Measurements from ENCODE around the gene SLC25A30.

SLC25A30 gene

GRCh38 chr13:45417790-45418534, at the start of gene SLC25A30:
SLC25A30 (minus strand) TSS chr13:45418373; CDS start chr13:45411425, 6,948 bp downstream.
- Mint-ChIP-seq H3K36me3 (ENCODE audit: low read depth) (no peaks in the 10 kb centered on the region), H3K4me3 (peak within 1 kb of the TSS; percentile 96), H3K27ac (peak within 1 kb of the TSS; percentile 98), H3K9me3 (no peaks in the 10 kb centered on the region), H3K4me1 (ENCODE audit: low read depth) (peaks cover 19% of the 10 kb centered on the region), H3K27me3 (ENCODE audit: low read depth) (no peaks in the 10 kb centered on the region)
- DNase-seq (ENCODE audit: low spot score), result peak; percentile 86

GRCh38 chr13:45466359-45466758, 48.2 kb upstream of the SLC25A30 start:
- Mint-ChIP-seq H3K9me3 (peaks cover 4% of the 10 kb centered on the region), H3K4me1 (ENCODE audit: low read depth) (peaks cover 30% of the 10 kb centered on the region), H3K27ac (peak overlapping the region; percentile 60), H3K27me3 (ENCODE audit: low read depth) (peaks cover 2% of the 10 kb centered on the region), H3K36me3 (ENCODE audit: low read depth) (peaks cover 25% of the 10 kb centered on the region), H3K4me3 (peak overlapping the region; percentile 91)
- no peak for DNase-seq (ENCODE audit: low spot score)

DNA sequence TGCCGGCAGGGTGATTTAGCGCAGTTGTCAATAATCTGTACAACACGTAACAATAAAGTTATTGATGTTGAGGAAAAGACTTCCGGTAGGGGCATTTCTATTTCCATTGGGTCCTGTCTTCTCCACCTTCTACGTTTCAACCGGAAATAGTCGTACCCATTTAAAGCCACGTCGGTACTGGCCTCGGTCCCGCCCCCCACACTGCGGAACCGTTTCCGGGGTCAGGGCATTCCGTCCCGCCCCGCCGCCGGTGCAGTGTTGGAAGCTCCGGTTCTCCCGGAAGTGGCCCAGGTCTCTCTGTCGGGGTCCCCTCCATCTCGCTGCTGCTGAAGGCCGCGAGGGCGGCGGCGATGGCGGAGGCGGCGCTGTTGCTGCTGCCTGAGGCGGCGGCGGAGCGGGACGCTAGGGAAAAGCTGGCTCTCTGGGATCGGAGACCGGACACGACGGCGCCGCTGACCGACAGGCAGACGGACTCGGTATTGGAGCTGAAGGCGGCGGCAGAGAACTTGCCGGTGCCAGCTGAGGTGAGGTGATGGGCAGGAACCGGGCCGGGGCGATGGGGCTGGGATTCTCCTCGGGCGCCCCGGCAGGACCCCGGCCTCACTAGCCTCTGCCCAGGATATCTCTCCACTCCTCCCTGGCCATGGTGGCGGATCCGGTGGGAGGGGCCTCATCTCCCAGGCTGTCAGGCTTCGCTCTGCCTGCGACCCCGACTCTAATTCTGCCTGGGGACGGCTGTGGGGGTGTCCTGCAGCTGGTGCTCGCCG, 46.7 kb upstream of the SLC25A30 start, which contains the start of gene COG3:
TSS of gene COG3 (plus strand) at position 253 of the 767 bp plus-strand sequence. CDS start at position 351, 98 bp downstream.
- Mint-ChIP-seq H3K9me3 (no peaks in the 10 kb centered on the region), H3K4me1 (ENCODE audit: low read depth) (peaks cover 30% of the 10 kb centered on the region), H3K27ac (peak within 1 kb of the TSS; percentile 85), H3K36me3 (ENCODE audit: low read depth) (peaks cover 21% of the 10 kb centered on the region), H3K4me3 (peak within 1 kb of the TSS; percentile 91), H3K27me3 (ENCODE audit: low read depth) (peaks cover 2% of the 10 kb centered on the region)
- peak; percentile 96 for DNase-seq (ENCODE audit: low spot score)

DNA sequence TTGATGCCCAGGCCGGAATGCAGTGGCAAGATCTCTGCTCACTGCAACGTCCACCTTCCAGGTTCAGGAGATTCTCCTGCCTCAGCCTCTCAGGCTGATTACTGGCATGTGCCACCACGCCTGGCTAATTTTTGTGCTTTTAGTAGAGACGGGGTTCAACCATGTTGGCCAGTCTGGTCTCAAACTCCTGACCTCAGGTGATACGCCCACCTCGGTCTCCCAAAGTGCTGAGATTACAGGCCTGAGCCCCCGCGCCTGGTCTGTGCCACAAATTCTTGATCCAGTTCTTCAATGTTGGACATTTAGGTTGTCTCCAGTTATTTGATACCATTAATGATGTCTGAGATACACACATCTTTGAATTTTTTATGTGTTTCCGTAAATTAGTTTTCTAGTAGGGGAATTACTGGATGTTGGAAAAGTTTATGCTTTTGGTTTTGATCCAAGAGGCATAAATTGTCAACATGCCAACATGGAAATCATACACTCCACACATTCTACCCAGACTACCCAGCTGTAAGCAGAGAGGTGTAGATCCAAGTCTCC, 46.0 kb upstream of the SLC25A30 start:
- DNase-seq (ENCODE audit: low spot score), result no peak
- H3K27me3 Mint-ChIP-seq (ENCODE audit: low read depth), result peaks cover 2% of the 10 kb centered on the region
- peaks cover 26% of the 10 kb centered on the region for H3K4me1 Mint-ChIP-seq (ENCODE audit: low read depth)
- H3K4me3 Mint-ChIP-seq, result peak overlapping the region; percentile 91
- peaks cover 6% of the 10 kb centered on the region for H3K9me3 Mint-ChIP-seq
- H3K36me3 Mint-ChIP-seq (ENCODE audit: low read depth), result peaks cover 21% of the 10 kb centered on the region
- peak overlapping the region; percentile 85 for H3K27ac Mint-ChIP-seq

DNA sequence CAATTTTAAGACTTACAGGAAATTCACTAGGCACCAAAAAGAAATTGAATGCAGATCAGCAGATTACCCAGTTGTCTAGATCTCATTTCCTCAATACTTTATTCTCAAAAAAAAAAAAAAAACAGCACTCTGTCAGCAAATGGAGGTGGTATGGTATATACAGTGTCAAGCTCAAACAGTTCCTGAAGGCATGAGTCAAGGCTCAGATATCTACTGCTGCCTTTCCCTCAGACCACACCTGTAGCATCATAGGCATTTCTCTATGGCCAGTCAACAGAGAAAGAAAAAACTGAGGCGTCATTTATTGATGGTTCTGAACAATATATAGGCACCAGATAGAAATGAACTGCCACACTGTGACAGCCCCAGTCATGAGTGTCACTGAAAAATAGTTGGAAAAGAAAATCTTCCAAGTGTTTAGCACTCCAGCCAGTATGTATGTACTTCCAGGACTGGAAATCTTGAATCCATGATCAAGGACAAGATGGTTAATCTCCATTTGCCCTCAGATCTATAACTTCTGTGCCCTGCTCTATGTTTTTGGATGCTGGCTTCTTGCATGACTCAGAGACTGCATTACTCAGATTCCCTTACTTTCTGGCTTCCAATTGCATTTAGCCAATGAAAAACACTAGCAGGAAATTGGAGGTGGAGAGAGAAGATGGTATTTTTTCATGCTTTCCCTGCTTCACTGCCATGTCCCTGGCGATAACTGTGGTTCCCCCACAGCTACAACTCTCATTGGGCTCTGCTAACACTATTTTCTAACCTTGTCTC, 38.2 kb upstream of the SLC25A30 start:
- H3K27ac Mint-ChIP-seq, result no peak overlapping the region

DNA sequence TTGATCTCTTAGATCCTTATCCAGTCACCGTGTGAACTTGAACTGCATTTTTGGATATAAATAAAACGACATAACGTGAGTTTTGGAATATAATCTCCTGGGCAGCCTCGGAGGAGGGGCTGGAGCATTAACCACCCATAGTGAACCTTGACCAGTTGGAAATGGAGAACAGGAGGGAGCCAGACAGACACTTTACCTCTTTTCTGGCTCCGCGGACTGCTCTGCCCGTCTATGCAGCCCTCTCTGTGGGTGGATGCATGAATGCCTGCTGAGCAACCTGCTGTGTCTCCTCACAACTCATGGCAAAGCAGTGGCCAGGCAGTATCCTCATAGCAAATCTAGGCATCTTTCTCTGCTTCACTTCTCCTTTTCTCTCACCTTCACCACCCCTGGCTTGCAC, 36.0 kb upstream of the SLC25A30 start:
- DNase-seq (ENCODE audit: low spot score), result no peak
- Mint-ChIP-seq H3K4me3 (no peak overlapping the region), H3K4me1 (ENCODE audit: low read depth) (no peaks in the 10 kb centered on the region), H3K9me3 (peaks cover 31% of the 10 kb centered on the region), H3K27me3 (ENCODE audit: low read depth) (peaks cover 3% of the 10 kb centered on the region), H3K36me3 (ENCODE audit: low read depth) (peaks cover 2% of the 10 kb centered on the region), H3K27ac (no peak overlapping the region)

More for the DNA sequence above, 38.2 kb upstream of the SLC25A30 start:
- Mint-ChIP-seq H3K9me3 (peaks cover 38% of the 10 kb centered on the region), H3K4me1 (ENCODE audit: low read depth) (no peaks in the 10 kb centered on the region), H3K4me3 (no peak overlapping the region), H3K36me3 (ENCODE audit: low read depth) (peaks cover 2% of the 10 kb centered on the region), H3K27me3 (ENCODE audit: low read depth) (peaks cover under 1% of the 10 kb centered on the region)
- DNase-seq (ENCODE audit: low spot score), result no peak

- Mint-ChIP-seq H3K4me1 (ENCODE audit: low read depth) (no peaks in the 10 kb centered on the region), H3K9me3 (peaks cover 12% of the 10 kb centered on the region), H3K27me3 (ENCODE audit: low read depth) (peaks cover 12% of the 10 kb centered on the region), H3K27ac (no peak overlapping the region), H3K4me3 (no peak overlapping the region), H3K36me3 (ENCODE audit: low read depth) (no peaks in the 10 kb centered on the region)
- no peak for DNase-seq (ENCODE audit: low spot score)
Observed at GRCh38 chr13:45451282-45451681, 33.1 kb upstream of the SLC25A30 start.

DNA sequence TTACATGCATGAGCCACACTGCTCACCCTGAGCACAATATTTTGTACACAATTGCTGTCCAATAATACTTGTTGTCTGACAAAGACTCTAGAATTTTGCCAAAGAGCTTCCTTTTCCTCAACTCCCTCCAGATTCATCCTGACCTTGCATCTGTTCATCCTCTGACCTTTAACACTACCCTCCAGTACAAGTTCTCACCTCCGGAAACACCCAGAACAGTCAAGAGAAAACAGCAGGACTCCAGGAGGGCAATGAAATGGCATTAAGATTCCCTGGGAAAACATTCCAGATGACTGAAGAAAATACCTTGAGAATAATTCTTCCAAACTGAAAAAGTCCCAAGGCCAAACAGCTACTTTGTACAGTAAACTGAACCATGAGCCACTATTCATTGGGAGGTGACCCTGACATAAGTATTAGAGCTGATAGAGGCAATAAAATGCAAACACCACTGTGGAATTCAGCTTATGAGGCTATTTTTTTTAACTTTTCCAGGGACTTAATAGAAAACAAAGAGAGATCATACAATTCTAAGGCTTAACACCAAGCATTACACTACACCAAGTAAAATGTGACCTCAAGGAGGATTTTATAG, 30.9 kb upstream of the SLC25A30 start:
- peaks cover 16% of the 10 kb centered on the region for H3K27me3 Mint-ChIP-seq (ENCODE audit: low read depth)
- H3K27ac Mint-ChIP-seq, result no peak overlapping the region
- no peaks in the 10 kb centered on the region for H3K9me3 Mint-ChIP-seq
- no peaks in the 10 kb centered on the region for H3K36me3 Mint-ChIP-seq (ENCODE audit: low read depth)
- no peaks in the 10 kb centered on the region for H3K4me1 Mint-ChIP-seq (ENCODE audit: low read depth)
- no peak overlapping the region for H3K4me3 Mint-ChIP-seq
- DNase-seq (ENCODE audit: low spot score), result no peak

DNA sequence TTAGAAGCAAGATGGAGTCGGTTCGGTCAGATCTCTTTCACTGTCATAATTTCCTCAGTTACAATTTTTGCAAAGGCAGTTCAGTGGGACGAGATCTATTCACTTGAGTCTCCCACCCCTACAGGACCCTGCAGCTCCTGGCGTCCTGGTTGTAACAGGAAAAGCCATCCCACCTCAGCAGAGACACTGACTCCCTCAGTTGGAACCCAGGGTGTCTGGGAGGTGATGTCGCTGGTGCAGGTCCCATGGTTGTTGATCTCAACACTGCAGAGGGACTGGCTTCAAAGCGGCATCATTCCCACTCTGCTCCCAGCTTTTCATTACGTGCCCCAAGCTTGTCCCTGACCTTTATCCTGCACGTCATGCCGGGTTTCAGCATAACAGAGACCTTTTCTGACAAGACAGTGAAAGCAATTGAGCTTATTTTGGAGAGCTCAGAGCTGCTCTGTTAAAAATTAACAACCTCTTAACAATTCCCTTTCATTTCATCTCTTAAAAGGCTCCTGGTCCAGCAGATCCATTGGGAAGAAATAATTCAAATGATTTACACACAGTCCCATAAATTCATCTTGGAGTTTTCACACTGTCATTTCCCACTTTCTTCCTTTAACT, 29.0 kb upstream of the SLC25A30 start:
- Mint-ChIP-seq H3K4me1 (ENCODE audit: low read depth) (peaks cover 2% of the 10 kb centered on the region), H3K4me3 (no peak overlapping the region), H3K9me3 (no peaks in the 10 kb centered on the region)

DNA sequence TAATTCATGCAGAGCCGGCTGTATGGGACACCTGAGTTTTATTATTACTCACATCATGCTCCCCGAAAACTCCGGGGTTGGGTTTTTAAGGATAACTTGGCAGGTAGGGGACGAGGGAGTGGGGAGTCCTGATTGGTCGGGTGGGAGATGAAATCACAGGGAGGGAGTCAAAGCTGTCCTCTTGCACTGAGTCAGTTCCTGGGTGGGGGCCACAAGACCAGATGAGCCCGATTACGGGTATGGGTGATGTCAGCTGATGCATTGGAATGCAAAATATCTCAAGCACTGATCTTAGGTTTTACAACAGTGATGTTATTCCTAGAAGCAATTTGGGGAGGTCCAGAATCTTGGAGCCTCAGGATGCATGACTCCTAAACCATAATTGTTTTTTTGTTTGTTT, 28.0 kb upstream of the SLC25A30 start:
- Mint-ChIP-seq H3K4me3 (no peak overlapping the region), H3K4me1 (ENCODE audit: low read depth) (peaks cover 11% of the 10 kb centered on the region), H3K27me3 (ENCODE audit: low read depth) (peaks cover 20% of the 10 kb centered on the region), H3K27ac (no peak overlapping the region), H3K9me3 (no peaks in the 10 kb centered on the region), H3K36me3 (ENCODE audit: low read depth) (no peaks in the 10 kb centered on the region)
- DNase-seq (ENCODE audit: low spot score), result no peak

More for the DNA sequence above, 29.0 kb upstream of the SLC25A30 start:
- Mint-ChIP-seq H3K36me3 (ENCODE audit: low read depth) (no peaks in the 10 kb centered on the region), H3K27ac (no peak overlapping the region), H3K27me3 (ENCODE audit: low read depth) (peaks cover 20% of the 10 kb centered on the region)
- DNase-seq (ENCODE audit: low spot score), result no peak

GRCh38 chr13:45445053-45445452, 26.9 kb upstream of the SLC25A30 start:
- Mint-ChIP-seq H3K9me3 (no peaks in the 10 kb centered on the region), H3K27ac (no peak overlapping the region), H3K36me3 (ENCODE audit: low read depth) (no peaks in the 10 kb centered on the region), H3K4me3 (no peak overlapping the region), H3K4me1 (ENCODE audit: low read depth) (peaks cover 14% of the 10 kb centered on the region), H3K27me3 (ENCODE audit: low read depth) (peaks cover 20% of the 10 kb centered on the region)
- DNase-seq (ENCODE audit: low spot score), result no peak

- Mint-ChIP-seq H3K4me1 (ENCODE audit: low read depth) (peaks cover 18% of the 10 kb centered on the region), H3K27ac (peak overlapping the region; percentile 67), H3K36me3 (ENCODE audit: low read depth) (no peaks in the 10 kb centered on the region), H3K9me3 (no peaks in the 10 kb centered on the region), H3K4me3 (peak overlapping the region; percentile 18), H3K27me3 (ENCODE audit: low read depth) (peaks cover 8% of the 10 kb centered on the region)
- DNase-seq (ENCODE audit: low spot score), result no peak
Observed at GRCh38 chr13:45441633-45442032, 23.5 kb upstream of the SLC25A30 start.
